ENCODE data around the gene HYAL2.

HYAL2 gene

GRCh38 chr3:50304601-50305000, 17.9 kb downstream of the HYAL2 start:
- no peak overlapping the region for H3K4me3 ChIP-seq (IDR thresholded peaks at IDR 0.05; ENCODE audit: insufficient read depth, low read depth, low read length)
- H3K27ac ChIP-seq: no peak overlapping the region
- H3K36me3 ChIP-seq (ENCODE audit: insufficient read depth): no peaks in the 10 kb centered on the region
- no peak for TF ChIP-seq CTCF (conservative IDR thresholded peaks at IDR 0.05; ENCODE audit: low read depth, low read length)
- no peak overlapping the region for H3K9ac ChIP-seq
- peaks cover 8% of the 10 kb centered on the region for H3K4me1 ChIP-seq (ENCODE audit: low read depth, poor library complexity, severe bottlenecking)
- no peaks in the 10 kb centered on the region for H4K20me1 ChIP-seq (ENCODE audit: insufficient read depth)
- no peak overlapping the region for H3K4me2 ChIP-seq
- no peaks in the 10 kb centered on the region for H3K79me2 ChIP-seq (ENCODE audit: insufficient read depth, low read depth)
- no peaks in the 10 kb centered on the region for H3K27me3 ChIP-seq (ENCODE audit: insufficient read depth, low read depth)
- no peak overlapping the region for H2AFZ ChIP-seq (ENCODE audit: low read depth)

- H3K4me3 ChIP-seq (IDR thresholded peaks at IDR 0.05; ENCODE audit: insufficient read depth, low read depth, low read length): no peak within 1 kb of the TSS
- peaks cover 11% of the 10 kb centered on the region for H3K4me1 ChIP-seq (ENCODE audit: low read depth, poor library complexity, severe bottlenecking)
- H4K20me1 ChIP-seq (ENCODE audit: insufficient read depth): no peaks in the 10 kb centered on the region
- H3K27ac ChIP-seq: no peak within 1 kb of the TSS
- no peak within 1 kb of the TSS for H3K9ac ChIP-seq
- no peaks in the 10 kb centered on the region for H3K79me2 ChIP-seq (ENCODE audit: insufficient read depth, low read depth)
- no peaks in the 10 kb centered on the region for H3K36me3 ChIP-seq (ENCODE audit: insufficient read depth)
- no peaks in the 10 kb centered on the region for H3K27me3 ChIP-seq (ENCODE audit: insufficient read depth, low read depth)
- no peak within 1 kb of the TSS for H2AFZ ChIP-seq (ENCODE audit: low read depth)
- TF ChIP-seq CTCF (conservative IDR thresholded peaks at IDR 0.05; ENCODE audit: low read depth, low read length): no peak
- H3K4me2 ChIP-seq: no peak within 1 kb of the TSS
Observed at GRCh38 chr3:50303013-50303815, 19.3 kb downstream of the HYAL2 start, which contains the start of gene HYAL1. Gene HYAL1, minus strand, starts transcription at chr3:50303574. Its CDS starts 618 bp downstream, at chr3:50302956.

GRCh38 chr3:50302095-50303012, 20.2 kb downstream of the HYAL2 start:
- no peak overlapping the region for H3K4me2 ChIP-seq
- H3K9ac ChIP-seq: no peak overlapping the region

More at GRCh38 chr3:50302095-50303012, 20.2 kb downstream of the HYAL2 start:
- no peak overlapping the region for H2AFZ ChIP-seq (ENCODE audit: low read depth)
- H3K27me3 ChIP-seq (ENCODE audit: insufficient read depth, low read depth): no peaks in the 10 kb centered on the region
- H3K27ac ChIP-seq: no peak overlapping the region
- H4K20me1 ChIP-seq (ENCODE audit: insufficient read depth): no peaks in the 10 kb centered on the region
- H3K36me3 ChIP-seq (ENCODE audit: insufficient read depth): no peaks in the 10 kb centered on the region
- no peak for TF ChIP-seq CTCF (conservative IDR thresholded peaks at IDR 0.05; ENCODE audit: low read depth, low read length)
- peaks cover 15% of the 10 kb centered on the region for H3K4me1 ChIP-seq (ENCODE audit: low read depth, poor library complexity, severe bottlenecking)
- H3K4me3 ChIP-seq (IDR thresholded peaks at IDR 0.05; ENCODE audit: insufficient read depth, low read depth, low read length): no peak overlapping the region
- no peaks in the 10 kb centered on the region for H3K79me2 ChIP-seq (ENCODE audit: insufficient read depth, low read depth)
